Activated CD8-positive, alpha-beta memory T cell treated with anti-CD3 and anti-CD28 coated beads, Interleukin-2, amount 50 U/mL, for 1 hour (primary cell): ENCODE measurements around the gene SNU13.
"Not testable (repeated sequence)": the region's sequence is repeated elsewhere in the genome, so short reads cannot be mapped to it uniquely, and the experiment has no call there.

Experiments
- DNase-seq: peaks from one replicate; pipeline ENCODE4 v3.0.0-alpha.2; 2020; ENCODE audit errors: extremely low read depth

The SNU13 gene

GRCh38 chr22:41681616-41682015 is 7.1 kb downstream of the SNU13 start:
- DNase-seq = no peak

- DNase-seq = no peak
Measured at GRCh38 chr22:41676134-41676533, 12.5 kb downstream of the SNU13 start.

- DNase-seq = no peak
Measured at GRCh38 chr22:41674846-41675340, 13.8 kb downstream of the SNU13 start.

GRCh38 chr22:41672780-41673509 is 15.7 kb downstream of the SNU13 start:
- DNase-seq = no peak

GRCh38 chr22:41672096-41672495 is 16.6 kb downstream of the SNU13 start:
- not testable (repeated sequence) for DNase-seq

- DNase-seq = no peak
Measured at GRCh38 chr22:41668971-41669911, 19.4 kb downstream of the SNU13 start.

- no peak for DNase-seq
Measured at GRCh38 chr22:41664951-41665350, 23.7 kb downstream of the SNU13 start.

- no peak for DNase-seq
Measured at GRCh38 chr22:41664490-41664889, 24.2 kb downstream of the SNU13 start.

GRCh38 chr22:41663594-41663993 is 25.1 kb downstream of the SNU13 start:
- not testable (repeated sequence) for DNase-seq

- no peak for DNase-seq
Measured at GRCh38 chr22:41661713-41662112, 27.0 kb downstream of the SNU13 start.

GRCh38 chr22:41661088-41661487 is 27.6 kb downstream of the SNU13 start:
- DNase-seq = no peak

- DNase-seq = no peak
Measured at GRCh38 chr22:41660416-41660815, 28.3 kb downstream of the SNU13 start.

GRCh38 chr22:41659941-41660340 is 28.7 kb downstream of the SNU13 start:
- no peak for DNase-seq

GRCh38 chr22:41658869-41659268 is 29.8 kb downstream of the SNU13 start:
- no peak for DNase-seq

- no peak for DNase-seq
Measured at GRCh38 chr22:41657709-41658108, 31.0 kb downstream of the SNU13 start.

- DNase-seq = no peak
Measured at GRCh38 chr22:41656556-41656955, 32.1 kb downstream of the SNU13 start.

GRCh38 chr22:41654322-41654721 is 34.3 kb downstream of the SNU13 start:
- DNase-seq = no peak

GRCh38 chr22:41650821-41651220 is 37.8 kb downstream of the SNU13 start:
- no peak for DNase-seq

- DNase-seq = no peak
Measured at GRCh38 chr22:41650229-41650628, 38.4 kb downstream of the SNU13 start.

GRCh38 chr22:41648432-41648831 is 40.2 kb downstream of the SNU13 start:
- DNase-seq = no peak

GRCh38 chr22:41647771-41648170 is 40.9 kb downstream of the SNU13 start:
- DNase-seq = no peak

- no peak for DNase-seq
Measured at GRCh38 chr22:41642331-41643110, 46.1 kb downstream of the SNU13 start.
